Caco-2 (cell line): ENCODE results near the gene IL1RAP. TPM values are rescaled to one million over a fixed set of nuclear protein-coding genes. Genes with fewer than 3 reads are reported as not detected.

ENCODE experiments used
- BruUV-seq: library from RNA; stranded (reverse); fragments of 400-500 nt; replicated peaks from 2 replicates; lab custom pipeline; 2021; lab: Mats Ljungman, UMichigan
- CTCF ChIA-PET: fragments of 300-600 bp; sonication (Branson Sonifier 250); formaldehyde crosslinking; loops from one replicate; lab custom pipeline; 2022; ENCODE audit warnings: antibody characterized with exemption; lab: Charles Lee
- POLR2A ChIA-PET: fragments of 300-600 bp; sonication (Branson Sonifier 250); formaldehyde crosslinking; loops from one replicate; lab custom pipeline; 2022; ENCODE audit warnings: antibody characterized with exemption; lab: Charles Lee
- DNase-seq, 2 experiments: peaks; one replicate each; pipeline versions ENCODE4 v3.0.0 to v3.0.0-alpha.2; 2020 to 2022
- H3K27me3 ChIP-seq: replicated peaks from 2 replicates; pipeline ENCODE4 v1.6.0; 2011; ENCODE audit warnings: low read length; ENCODE audit not compliant: control insufficient read depth, insufficient read depth
- H3K36me3 ChIP-seq: 2 replicates; pipeline ENCODE4 v1.5.1; 2011; ENCODE audit warnings: low read length; ENCODE audit not compliant: control insufficient read depth, insufficient read depth
- H3K4me1 ChIP-seq: fragments of 250-450 bp; sonication (Bioruptor Pico); 2 replicates; pipeline ENCODE4 v1.5.1; 2020; ENCODE audit warnings: mild to moderate bottlenecking
- H3K4me3 ChIP-seq: 2 replicates; pipeline ENCODE4 v1.5.1; 2011; ENCODE audit warnings: low read depth, mild to moderate bottlenecking, control low read depth, low read length
- H3K9me3 ChIP-seq: fragments of 250-450 bp; sonication (Bioruptor Pico); 2 replicates; pipeline ENCODE4 v1.5.1; 2020; ENCODE audit warnings: mild to moderate bottlenecking, moderate library complexity
- H3K27ac Mint-ChIP-seq: one replicate; pipeline ENCODE4 v1.8.0; 2022; ENCODE audit warnings: mixed read lengths; ENCODE audit not compliant: unreplicated experiment
- H3K27me3 Mint-ChIP-seq: one replicate; pipeline ENCODE4 v1.8.0; 2022; ENCODE audit warnings: mixed read lengths; ENCODE audit not compliant: insufficient read depth, unreplicated experiment
- H3K36me3 Mint-ChIP-seq: one replicate; pipeline ENCODE4 v1.8.0; 2022; ENCODE audit warnings: mild to moderate bottlenecking, mixed read lengths; ENCODE audit not compliant: insufficient read depth, unreplicated experiment
- H3K4me1 Mint-ChIP-seq: one replicate; pipeline ENCODE4 v1.8.0; 2022; ENCODE audit warnings: low read depth, mixed read lengths; ENCODE audit not compliant: unreplicated experiment
- H3K4me3 Mint-ChIP-seq: one replicate; pipeline ENCODE4 v1.8.0; 2022; ENCODE audit warnings: mild to moderate bottlenecking, moderate library complexity, mixed read lengths; ENCODE audit not compliant: unreplicated experiment
- H3K9me3 Mint-ChIP-seq: one replicate; pipeline ENCODE4 v1.8.0; 2022; ENCODE audit warnings: mixed read lengths; ENCODE audit not compliant: unreplicated experiment
- intact Hi-C: fragments of 100-400 bp; cut with micrococcal nuclease; formaldehyde crosslinking; loops from one replicate; pipeline ENCODE4 v1.10.0; 2022; ENCODE audit not compliant: unreplicated experiment
- total RNA-seq: library from RNA; stranded (reverse); gene quantifications from 2 replicates; pipeline ENCODE4 v1.2.3, GENCODE V29; 2022
- TF ChIP-seq, protein P1 (sequence below), 2 experiments: fragments of 200-600 bp in 1 of 2; IDR thresholded peaks; 1 replicate in 1 of 2; 2 replicates in 1 of 2; pipeline versions ENCODE4 v1.5.1 to v1.8.0; 2011 to 2022; ENCODE audit warnings: antibody characterized with exemption in 1 of 2, control low read depth in 1 of 2, inconsistent platforms in 1 of 2, low read depth in 1 of 2, low read length in 1 of 2, mild to moderate bottlenecking in 1 of 2, moderate library complexity in 1 of 2; ENCODE audit not compliant: insufficient read depth in 1 of 2, severe bottlenecking in 1 of 2, unreplicated experiment in 1 of 2

The IL1RAP gene
- total RNA-seq, 1 experiment from 2014 or later = 5.1 TPM

- no peak for DNase-seq
- Mint-ChIP-seq H3K27me3 (peaks cover 3% of the 10 kb centered on the region), H3K36me3 (no peaks in the 10 kb centered on the region), H3K4me1 (no peaks in the 10 kb centered on the region), H3K27ac (no peak overlapping the region), H3K9me3 (no peaks in the 10 kb centered on the region), H3K4me3 (no peak overlapping the region)
- Histone ChIP-seq H3K9me3 (no peaks in the 10 kb centered on the region), H3K36me3 (no peaks in the 10 kb centered on the region), H3K4me1 (no peaks in the 10 kb centered on the region), H3K4me3 (no peak overlapping the region), H3K27me3 (no peaks in the 10 kb centered on the region)
- BruUV-seq = no TSS peak
- intact Hi-C loops = no loop called here
- POLR2A ChIA-PET = no interaction called here
- TF ChIP-seq, protein P1, sequence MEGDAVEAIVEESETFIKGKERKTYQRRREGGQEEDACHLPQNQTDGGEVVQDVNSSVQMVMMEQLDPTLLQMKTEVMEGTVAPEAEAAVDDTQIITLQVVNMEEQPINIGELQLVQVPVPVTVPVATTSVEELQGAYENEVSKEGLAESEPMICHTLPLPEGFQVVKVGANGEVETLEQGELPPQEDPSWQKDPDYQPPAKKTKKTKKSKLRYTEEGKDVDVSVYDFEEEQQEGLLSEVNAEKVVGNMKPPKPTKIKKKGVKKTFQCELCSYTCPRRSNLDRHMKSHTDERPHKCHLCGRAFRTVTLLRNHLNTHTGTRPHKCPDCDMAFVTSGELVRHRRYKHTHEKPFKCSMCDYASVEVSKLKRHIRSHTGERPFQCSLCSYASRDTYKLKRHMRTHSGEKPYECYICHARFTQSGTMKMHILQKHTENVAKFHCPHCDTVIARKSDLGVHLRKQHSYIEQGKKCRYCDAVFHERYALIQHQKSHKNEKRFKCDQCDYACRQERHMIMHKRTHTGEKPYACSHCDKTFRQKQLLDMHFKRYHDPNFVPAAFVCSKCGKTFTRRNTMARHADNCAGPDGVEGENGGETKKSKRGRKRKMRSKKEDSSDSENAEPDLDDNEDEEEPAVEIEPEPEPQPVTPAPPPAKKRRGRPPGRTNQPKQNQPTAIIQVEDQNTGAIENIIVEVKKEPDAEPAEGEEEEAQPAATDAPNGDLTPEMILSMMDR (IDR thresholded peaks at IDR 0.05; ENCODE audit: insufficient read depth in 1 of 2, low read depth in 1 of 2, low read length in 1 of 2, severe bottlenecking in 1 of 2, unreplicated experiment in 1 of 2) = no peak
- CTCF ChIA-PET = no interaction called here
These were observed 8.8 kb downstream of the IL1RAP start for GRCh38 chr3:190522621-190523222.

DNA sequence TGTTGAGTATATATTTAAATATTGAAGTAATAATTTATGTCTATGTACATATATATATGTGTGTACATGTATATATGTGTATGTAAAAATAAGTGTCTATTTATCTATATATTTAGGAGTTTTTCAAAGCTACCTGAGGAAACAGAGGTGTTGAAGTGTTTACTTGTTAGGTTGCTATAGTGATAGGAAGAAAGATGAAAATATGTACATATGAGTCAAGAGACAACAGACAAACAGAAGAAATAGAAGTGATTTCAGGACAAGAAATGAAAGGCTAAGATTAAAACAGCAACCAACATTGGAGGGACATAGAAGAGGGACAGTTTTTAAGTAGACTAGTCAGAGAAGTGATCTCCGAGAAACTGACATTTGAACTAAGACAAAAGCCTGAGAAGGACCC, 11.1 kb downstream of the IL1RAP start:
- Histone ChIP-seq H3K4me3 (no peak overlapping the region), H3K9me3 (no peaks in the 10 kb centered on the region), H3K27me3 (no peaks in the 10 kb centered on the region), H3K4me1 (no peaks in the 10 kb centered on the region), H3K36me3 (no peaks in the 10 kb centered on the region)
- POLR2A ChIA-PET = no interaction called here
- Mint-ChIP-seq H3K36me3 (no peaks in the 10 kb centered on the region), H3K27ac (no peak overlapping the region), H3K9me3 (no peaks in the 10 kb centered on the region), H3K4me1 (no peaks in the 10 kb centered on the region), H3K27me3 (no peaks in the 10 kb centered on the region), H3K4me3 (no peak overlapping the region)
- CTCF ChIA-PET = no interaction called here
- TF ChIP-seq, protein P1 (IDR thresholded peaks at IDR 0.05; ENCODE audit: insufficient read depth in 1 of 2, low read depth in 1 of 2, low read length in 1 of 2, severe bottlenecking in 1 of 2, unreplicated experiment in 1 of 2) = no peak
- no TSS peak for BruUV-seq
- DNase-seq = no peak
- intact Hi-C loops = no loop called here

DNA sequence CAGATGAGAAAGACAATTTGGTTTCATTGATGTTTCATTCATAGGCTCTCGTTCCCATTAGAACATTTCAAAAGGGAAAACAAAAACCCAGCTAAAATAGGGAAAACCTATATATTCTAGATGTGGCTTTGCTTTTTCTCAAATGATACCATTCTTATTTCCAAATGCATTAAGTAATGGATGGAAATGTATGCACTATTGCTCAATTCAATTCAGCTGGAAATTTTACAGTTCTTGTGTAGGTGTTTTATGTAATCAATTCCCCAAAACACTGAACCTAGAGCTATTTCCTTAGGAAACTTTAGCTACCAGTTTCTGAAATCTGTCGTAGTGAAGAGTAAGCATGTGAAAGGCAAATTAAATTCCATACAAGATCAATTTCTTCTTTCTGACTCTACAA, 11.7 kb downstream of the IL1RAP start:
- no peaks in the 10 kb centered on the region for H3K9me3 ChIP-seq
- H3K4me1 ChIP-seq = no peaks in the 10 kb centered on the region
- H3K36me3 ChIP-seq = no peaks in the 10 kb centered on the region
- Mint-ChIP-seq H3K4me1 (no peaks in the 10 kb centered on the region), H3K4me3 (no peak overlapping the region), H3K27ac (no peak overlapping the region), H3K27me3 (no peaks in the 10 kb centered on the region), H3K36me3 (no peaks in the 10 kb centered on the region), H3K9me3 (no peaks in the 10 kb centered on the region)
- BruUV-seq = no TSS peak
- intact Hi-C loops = no loop called here
- POLR2A ChIA-PET = no interaction called here
- CTCF ChIA-PET = no interaction called here
- H3K4me3 ChIP-seq = no peak overlapping the region
- TF ChIP-seq, protein P1 (IDR thresholded peaks at IDR 0.05; ENCODE audit: insufficient read depth in 1 of 2, low read depth in 1 of 2, low read length in 1 of 2, severe bottlenecking in 1 of 2, unreplicated experiment in 1 of 2) = no peak
- no peaks in the 10 kb centered on the region for H3K27me3 ChIP-seq
- no peak for DNase-seq
